ENCODE data around the gene LSG1.
"Not testable (repeated sequence)": the region's sequence is repeated elsewhere in the genome, so short reads cannot be mapped to it uniquely, and the experiment has no call there.

DNA sequence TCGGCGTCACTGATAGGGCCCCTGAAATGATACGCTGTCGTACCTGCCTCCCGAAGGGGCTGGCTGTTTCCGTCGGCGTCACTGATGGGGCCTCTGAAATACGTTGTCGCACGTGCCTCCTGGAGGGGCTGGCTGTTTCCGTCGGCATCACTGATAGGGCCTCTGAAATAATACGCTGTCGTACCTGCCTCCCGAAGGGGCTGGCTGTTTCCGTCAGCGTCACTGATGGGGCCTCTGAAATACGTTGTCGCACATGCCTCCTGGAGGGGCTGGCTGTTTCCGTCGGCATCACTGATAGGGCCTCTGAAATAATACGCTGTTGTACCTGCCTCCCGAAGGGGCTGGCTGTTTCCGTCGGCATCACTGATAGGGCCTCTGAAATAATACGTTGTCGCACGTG lies 41.3 kb downstream of the LSG1 start:
- TF ChIP-seq, protein P1, sequence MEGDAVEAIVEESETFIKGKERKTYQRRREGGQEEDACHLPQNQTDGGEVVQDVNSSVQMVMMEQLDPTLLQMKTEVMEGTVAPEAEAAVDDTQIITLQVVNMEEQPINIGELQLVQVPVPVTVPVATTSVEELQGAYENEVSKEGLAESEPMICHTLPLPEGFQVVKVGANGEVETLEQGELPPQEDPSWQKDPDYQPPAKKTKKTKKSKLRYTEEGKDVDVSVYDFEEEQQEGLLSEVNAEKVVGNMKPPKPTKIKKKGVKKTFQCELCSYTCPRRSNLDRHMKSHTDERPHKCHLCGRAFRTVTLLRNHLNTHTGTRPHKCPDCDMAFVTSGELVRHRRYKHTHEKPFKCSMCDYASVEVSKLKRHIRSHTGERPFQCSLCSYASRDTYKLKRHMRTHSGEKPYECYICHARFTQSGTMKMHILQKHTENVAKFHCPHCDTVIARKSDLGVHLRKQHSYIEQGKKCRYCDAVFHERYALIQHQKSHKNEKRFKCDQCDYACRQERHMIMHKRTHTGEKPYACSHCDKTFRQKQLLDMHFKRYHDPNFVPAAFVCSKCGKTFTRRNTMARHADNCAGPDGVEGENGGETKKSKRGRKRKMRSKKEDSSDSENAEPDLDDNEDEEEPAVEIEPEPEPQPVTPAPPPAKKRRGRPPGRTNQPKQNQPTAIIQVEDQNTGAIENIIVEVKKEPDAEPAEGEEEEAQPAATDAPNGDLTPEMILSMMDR (IDR thresholded peaks at IDR 0.05): not testable (repeated sequence)
- not testable (repeated sequence) for TF ChIP-seq POLR2A (IDR thresholded peaks at IDR 0.05)
